IPS-20b (cell line): ENCODE results near the gene SPAG17.
A peak's percentile ranks its signal among the peaks of the same experiment; 100 is the strongest.

Experiments
- H3K27ac ChIP-seq: one replicate; pipeline ENCODE4 v1.5.1; 2013; ENCODE audit warnings: low read length
- H3K27me3 ChIP-seq: 2 replicates; pipeline ENCODE4 v1.6.1; 2013; ENCODE audit warnings: mild to moderate bottlenecking, low read length, inconsistent platforms; ENCODE audit not compliant: insufficient read depth
- H3K36me3 ChIP-seq: 2 replicates; pipeline ENCODE4 v1.6.1; 2013; ENCODE audit warnings: low read depth, mild to moderate bottlenecking, inconsistent platforms, low read length, moderate library complexity; ENCODE audit not compliant: insufficient read depth
- H3K4me1 ChIP-seq: 2 replicates; pipeline ENCODE4 v1.6.1; 2013; ENCODE audit warnings: mild to moderate bottlenecking, control low read depth, inconsistent platforms, low read length, moderate library complexity; ENCODE audit not compliant: insufficient read depth
- H3K4me3 ChIP-seq: 2 replicates; pipeline ENCODE4 v1.5.1; 2013; ENCODE audit warnings: mild to moderate bottlenecking, low read length, inconsistent platforms
- H3K9ac ChIP-seq: 2 replicates; pipeline ENCODE4 v1.6.1; 2013; ENCODE audit warnings: low read depth, mild to moderate bottlenecking, inconsistent platforms, low read length, moderate library complexity
- H3K9me3 ChIP-seq: 2 replicates; pipeline ENCODE4 v1.6.1; 2013; ENCODE audit warnings: mild to moderate bottlenecking, low read depth, low read length, inconsistent platforms; ENCODE audit not compliant: insufficient read depth

The SPAG17 gene

DNA sequence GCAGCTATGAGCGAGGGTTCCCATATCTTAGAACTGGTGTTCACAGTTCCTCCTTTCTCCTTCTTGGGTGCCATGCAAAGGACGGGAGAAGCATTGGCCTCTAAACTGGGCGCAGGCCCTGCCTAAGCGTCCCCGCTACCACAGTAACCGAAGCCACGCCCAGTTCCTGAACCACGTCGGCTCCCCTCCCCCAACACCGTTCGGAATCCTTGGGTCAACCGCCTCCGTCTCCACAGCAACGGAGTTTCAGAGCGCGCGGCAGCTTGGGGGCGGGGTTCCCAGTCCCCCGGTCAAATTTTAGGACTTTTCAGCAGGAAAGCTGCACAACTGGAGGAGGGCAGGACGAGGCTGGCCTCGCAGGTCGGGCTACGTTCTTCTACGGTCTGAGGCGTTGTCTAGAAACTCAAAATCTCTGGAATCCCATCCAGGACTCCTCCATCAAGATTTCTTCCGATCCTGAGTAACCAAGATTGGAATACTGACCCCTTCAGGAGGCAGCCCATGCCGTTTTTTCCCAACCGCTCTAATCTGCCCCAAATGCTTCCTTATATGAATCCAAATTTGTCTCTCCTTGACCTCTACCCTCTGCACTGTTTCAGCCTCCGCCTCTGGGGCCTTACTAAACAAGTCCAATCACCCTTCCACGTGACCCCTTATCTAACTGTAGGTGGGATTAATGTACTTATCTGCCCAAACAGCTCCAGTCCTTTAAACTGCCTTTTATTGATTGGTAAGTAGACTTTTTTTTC is at the start of gene SPAG17:
Gene SPAG17, minus strand, starts transcription at position 145 of the 749 bp plus-strand sequence. Its CDS starts 71 bp downstream, at position 74.
- peak within 1 kb of the TSS; percentile 80 for H3K4me3 ChIP-seq
- peak within 1 kb of the TSS; percentile 70; the same call in 1 of the 2 replicates for H3K9ac ChIP-seq
- no peaks in the 10 kb centered on the region for H3K27me3 ChIP-seq
- no peaks in the 10 kb centered on the region for H3K36me3 ChIP-seq
- peaks cover 26% of the 10 kb centered on the region; the same call in 1 of the 2 replicates for H3K4me1 ChIP-seq
- H3K27ac ChIP-seq, result no peak within 1 kb of the TSS
- no peaks in the 10 kb centered on the region for H3K9me3 ChIP-seq

DNA sequence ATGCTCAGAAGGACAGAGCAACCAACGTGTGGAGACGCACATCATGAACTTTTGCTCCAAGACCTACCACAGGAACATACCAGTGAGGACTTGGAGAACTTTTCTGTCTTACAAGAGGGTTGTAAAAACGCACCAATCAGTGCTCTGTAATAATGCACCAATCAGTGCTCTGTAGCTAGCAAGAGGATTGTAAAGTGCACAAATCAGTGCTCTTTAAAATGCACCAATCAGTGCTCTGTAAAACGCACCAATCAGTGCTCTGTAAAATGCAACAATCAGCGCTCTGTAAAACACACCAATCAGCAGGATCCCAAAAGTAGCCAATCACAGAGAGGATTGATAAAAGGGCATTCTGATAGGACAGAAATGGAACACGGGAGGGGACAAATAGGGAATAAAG is 40.4 kb upstream of the SPAG17 start:
- Histone ChIP-seq H3K9me3 (no peaks in the 10 kb centered on the region), H3K27me3 (no peaks in the 10 kb centered on the region), H3K36me3 (no peaks in the 10 kb centered on the region), H3K4me1 (no peaks in the 10 kb centered on the region), H3K27ac (no peak overlapping the region), H3K4me3 (no peak overlapping the region), H3K9ac (no peak overlapping the region)

DNA sequence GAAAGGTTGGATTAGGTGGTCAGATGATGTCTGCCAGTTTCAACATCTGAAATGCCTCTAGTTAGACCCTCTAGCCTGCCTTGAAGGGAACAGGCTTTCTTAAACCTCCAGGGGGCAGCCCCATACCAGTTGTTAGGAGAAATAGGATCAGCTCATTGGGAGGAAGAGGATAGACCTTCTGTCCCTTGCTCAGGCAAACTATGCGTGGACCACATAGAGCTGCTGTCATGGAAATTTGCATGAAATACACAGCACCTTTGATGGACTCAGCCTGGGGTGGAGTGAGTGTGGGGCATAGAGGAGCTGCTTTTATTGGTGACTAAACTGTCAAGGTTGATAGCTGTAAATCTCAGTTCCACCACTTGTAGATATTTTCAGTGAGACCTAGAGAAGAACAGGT is 38.4 kb upstream of the SPAG17 start:
- H3K27ac ChIP-seq, result no peak overlapping the region
- no peaks in the 10 kb centered on the region for H3K27me3 ChIP-seq
- no peak overlapping the region for H3K9ac ChIP-seq
- no peaks in the 10 kb centered on the region for H3K4me1 ChIP-seq
- H3K36me3 ChIP-seq, result no peaks in the 10 kb centered on the region
- H3K4me3 ChIP-seq, result no peak overlapping the region
- no peaks in the 10 kb centered on the region for H3K9me3 ChIP-seq

DNA sequence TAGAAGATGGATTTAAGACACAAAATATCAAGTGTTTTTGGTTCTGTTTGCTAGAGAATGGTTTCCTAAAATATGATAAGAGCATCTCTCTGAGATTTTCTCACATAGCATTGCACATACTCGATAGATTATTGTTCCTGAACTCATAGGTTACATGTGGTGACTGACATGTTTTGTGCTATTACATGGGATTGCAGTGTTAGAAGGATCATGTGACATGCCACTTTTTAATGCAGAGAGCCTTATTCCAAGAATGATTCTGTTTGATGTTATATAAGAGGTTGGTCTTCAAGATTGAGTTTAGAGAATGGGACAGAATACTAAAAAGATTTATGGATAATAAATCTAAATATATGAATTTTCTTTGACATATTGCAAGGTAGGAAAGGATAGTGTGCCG is 34.4 kb upstream of the SPAG17 start:
- Histone ChIP-seq H3K36me3 (no peaks in the 10 kb centered on the region), H3K9me3 (no peaks in the 10 kb centered on the region), H3K27me3 (no peaks in the 10 kb centered on the region), H3K27ac (no peak overlapping the region), H3K4me1 (no peaks in the 10 kb centered on the region), H3K9ac (no peak overlapping the region), H3K4me3 (no peak overlapping the region)

DNA sequence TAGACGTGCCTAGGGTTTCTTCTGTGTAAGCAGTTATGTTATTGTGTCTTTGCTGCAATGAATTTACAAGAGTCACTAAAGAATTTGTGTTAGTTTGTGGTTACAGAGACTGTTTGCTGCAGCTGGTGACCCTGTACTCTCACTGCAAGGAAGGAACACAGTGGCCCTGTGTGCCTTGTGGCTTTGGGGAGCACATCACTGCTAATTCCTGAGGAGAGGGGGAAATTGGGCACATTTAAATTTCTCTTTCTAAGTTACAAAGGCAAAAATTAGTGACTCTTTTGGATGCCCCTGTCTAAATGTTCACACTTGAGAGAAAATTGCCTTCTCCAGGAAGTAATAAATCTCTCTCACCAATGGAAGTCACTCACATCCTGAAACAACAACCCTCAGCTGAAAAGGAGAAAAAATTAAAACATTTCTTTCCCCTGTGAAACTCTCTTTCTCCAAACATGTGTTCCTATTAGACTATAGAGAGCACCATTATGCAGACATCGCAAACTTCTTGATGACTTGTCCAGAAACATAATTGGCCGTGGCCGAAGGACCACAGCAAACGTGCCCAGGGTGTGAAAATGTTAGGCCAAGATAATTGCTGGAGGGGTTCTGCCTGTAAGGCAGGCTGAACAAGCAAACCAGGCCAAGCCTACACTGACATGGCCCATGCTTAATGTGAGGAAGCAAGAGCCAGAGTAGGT is 32.3 kb upstream of the SPAG17 start:
- Histone ChIP-seq H3K27ac (no peak overlapping the region), H3K9ac (no peak overlapping the region), H3K27me3 (no peaks in the 10 kb centered on the region)

DNA sequence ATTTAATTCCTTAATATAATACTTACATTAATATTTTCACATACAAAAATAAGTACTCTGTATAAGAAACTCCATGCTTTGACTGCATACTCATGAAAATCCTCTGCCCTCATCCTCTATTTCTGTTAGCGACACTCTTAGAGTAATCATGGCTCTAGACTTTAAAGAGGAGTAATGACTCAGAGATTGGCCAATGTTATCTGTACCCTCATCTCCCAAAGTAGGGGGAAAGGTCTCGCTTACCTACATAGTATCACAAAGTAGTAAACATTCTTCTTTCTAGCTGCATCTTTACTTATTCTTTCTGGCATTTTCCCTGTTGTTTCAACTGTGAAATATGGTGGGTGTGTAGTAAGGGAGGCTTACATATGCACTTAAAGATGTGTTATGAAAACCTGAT is 29.8 kb upstream of the SPAG17 start:
- Histone ChIP-seq H3K36me3 (no peaks in the 10 kb centered on the region), H3K27me3 (no peaks in the 10 kb centered on the region), H3K9me3 (no peaks in the 10 kb centered on the region), H3K9ac (no peak overlapping the region), H3K4me3 (no peak overlapping the region), H3K4me1 (no peaks in the 10 kb centered on the region), H3K27ac (no peak overlapping the region)

More for the DNA sequence above, 32.3 kb upstream of the SPAG17 start:
- no peaks in the 10 kb centered on the region for H3K36me3 ChIP-seq
- no peaks in the 10 kb centered on the region for H3K4me1 ChIP-seq
- H3K4me3 ChIP-seq, result no peak overlapping the region
- no peaks in the 10 kb centered on the region for H3K9me3 ChIP-seq

DNA sequence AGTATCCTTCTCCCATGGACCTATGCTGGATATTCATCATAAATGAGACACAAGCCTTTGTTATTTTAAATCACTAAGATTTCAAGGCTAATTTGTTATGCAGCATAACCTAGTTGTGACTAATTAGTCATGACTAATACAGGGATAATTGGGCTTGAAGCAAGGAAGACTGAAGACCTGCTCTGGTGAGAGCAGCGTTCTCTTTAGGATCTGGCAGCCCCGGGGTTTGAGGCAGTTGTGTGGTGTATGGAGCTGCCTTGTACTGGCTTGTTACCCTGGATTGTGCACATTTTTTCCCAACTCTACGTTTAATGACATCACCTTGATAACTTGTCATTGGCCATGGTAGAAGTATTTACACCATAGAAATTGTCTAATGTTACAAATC is 25.7 kb upstream of the SPAG17 start:
- H3K27me3 ChIP-seq, result no peaks in the 10 kb centered on the region
- no peaks in the 10 kb centered on the region for H3K4me1 ChIP-seq
- no peaks in the 10 kb centered on the region for H3K9me3 ChIP-seq
- H3K36me3 ChIP-seq, result no peaks in the 10 kb centered on the region
- H3K9ac ChIP-seq, result no peak overlapping the region
- H3K4me3 ChIP-seq, result no peak overlapping the region
- no peak overlapping the region for H3K27ac ChIP-seq

DNA sequence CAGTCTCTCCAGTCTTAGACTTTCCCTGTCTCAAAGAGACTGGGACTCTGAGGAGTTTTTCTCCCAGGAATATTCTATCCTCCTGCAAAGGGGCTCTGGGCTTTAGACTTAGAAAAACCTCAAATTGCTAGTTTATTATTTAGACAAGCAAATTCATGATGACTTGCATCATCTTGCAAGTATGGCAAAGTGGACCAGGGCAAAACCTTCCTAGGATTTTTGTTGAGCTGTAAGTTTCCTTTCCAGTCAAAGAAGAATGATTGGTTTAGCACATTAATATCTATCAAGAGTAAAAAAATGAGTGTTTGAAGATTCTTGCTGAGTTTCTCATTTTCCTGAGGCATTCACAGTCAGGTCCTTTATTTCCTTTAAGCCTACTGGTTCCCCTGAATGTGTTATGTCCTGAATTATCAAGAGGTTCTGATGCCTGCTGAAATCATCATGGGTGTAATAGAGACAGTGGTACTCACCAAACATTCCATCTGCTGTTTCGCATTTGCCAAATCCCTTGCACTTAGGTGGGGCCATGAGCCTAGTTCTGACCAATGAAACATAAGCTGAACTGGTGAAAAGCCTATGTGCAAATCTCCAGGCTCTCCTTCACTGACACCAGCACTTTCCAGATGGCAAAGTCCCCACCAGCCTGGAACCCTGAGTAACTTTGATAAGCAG is 25.2 kb upstream of the SPAG17 start:
- Histone ChIP-seq H3K4me3 (no peak overlapping the region), H3K27me3 (no peaks in the 10 kb centered on the region), H3K4me1 (no peaks in the 10 kb centered on the region), H3K9ac (no peak overlapping the region), H3K27ac (no peak overlapping the region), H3K9me3 (no peaks in the 10 kb centered on the region), H3K36me3 (no peaks in the 10 kb centered on the region)

DNA sequence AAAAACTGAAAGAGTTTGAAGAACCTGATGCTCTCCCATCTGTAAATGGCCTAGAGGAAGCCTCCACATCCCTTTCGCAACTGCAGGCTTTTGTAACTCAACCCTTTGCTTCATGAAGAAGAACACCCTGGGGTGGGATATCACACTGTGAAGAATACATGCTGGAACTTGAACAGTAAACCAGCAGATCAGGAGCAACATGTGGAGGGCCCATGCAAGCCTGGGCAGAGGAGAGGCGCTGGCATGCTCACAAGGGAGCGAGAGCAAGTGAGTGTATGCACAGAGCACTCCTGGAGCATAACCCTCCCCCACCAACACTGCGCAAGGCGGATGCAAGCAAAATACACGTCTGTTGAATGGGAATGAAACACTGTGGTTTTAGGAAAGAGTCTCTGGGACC is 24.6 kb upstream of the SPAG17 start:
- no peak overlapping the region for H3K4me3 ChIP-seq
- no peaks in the 10 kb centered on the region for H3K27me3 ChIP-seq
- no peak overlapping the region for H3K9ac ChIP-seq
- H3K9me3 ChIP-seq, result no peaks in the 10 kb centered on the region
- H3K27ac ChIP-seq, result no peak overlapping the region
- no peaks in the 10 kb centered on the region for H3K4me1 ChIP-seq
- H3K36me3 ChIP-seq, result no peaks in the 10 kb centered on the region

DNA sequence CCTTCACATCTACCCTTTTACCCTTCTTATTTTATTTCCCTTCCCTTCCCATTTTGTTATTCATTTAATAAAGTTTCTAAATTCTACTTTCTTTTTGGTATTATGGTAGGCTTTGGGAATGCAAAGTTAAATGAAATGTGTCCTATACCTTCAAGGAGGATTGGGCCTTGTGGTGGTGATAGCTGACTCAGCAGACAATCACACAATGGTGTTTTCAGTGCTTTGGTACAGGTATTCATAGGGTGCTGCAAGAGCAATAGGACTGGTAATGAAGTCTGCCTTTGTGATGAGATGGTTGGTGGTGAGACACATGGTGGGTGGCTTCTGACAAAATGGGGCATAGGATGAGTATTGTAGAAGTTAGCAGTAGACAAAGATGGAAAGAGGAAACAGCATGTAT is 21.9 kb upstream of the SPAG17 start:
- H3K36me3 ChIP-seq, result no peaks in the 10 kb centered on the region
- H3K27me3 ChIP-seq, result no peaks in the 10 kb centered on the region
- H3K27ac ChIP-seq, result no peak overlapping the region
- H3K9ac ChIP-seq, result no peak overlapping the region
- H3K4me1 ChIP-seq, result no peaks in the 10 kb centered on the region
- no peaks in the 10 kb centered on the region for H3K9me3 ChIP-seq
- H3K4me3 ChIP-seq, result no peak overlapping the region

DNA sequence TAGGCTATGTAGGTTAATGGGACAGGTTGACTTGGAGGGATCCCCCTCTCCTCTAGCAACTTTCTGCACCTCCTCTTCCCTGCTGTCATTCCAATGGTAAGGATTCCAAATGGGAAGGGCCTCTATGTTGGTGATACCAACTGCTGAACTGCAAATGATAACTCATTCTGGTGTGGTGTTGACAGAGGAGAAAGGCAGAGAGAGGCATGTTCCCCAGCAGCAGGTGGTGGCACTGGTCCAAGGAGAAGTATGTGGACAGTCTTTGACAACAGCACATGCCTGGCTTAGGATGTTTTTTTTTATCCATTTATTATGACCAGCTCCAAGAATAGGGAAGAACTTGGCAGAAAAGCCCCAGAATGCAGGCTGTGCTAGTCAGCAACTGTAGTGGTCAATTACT is 19.6 kb upstream of the SPAG17 start:
- no peaks in the 10 kb centered on the region for H3K9me3 ChIP-seq
- no peaks in the 10 kb centered on the region for H3K27me3 ChIP-seq
- no peak overlapping the region for H3K27ac ChIP-seq
- no peaks in the 10 kb centered on the region for H3K4me1 ChIP-seq
- no peak overlapping the region for H3K4me3 ChIP-seq
- H3K36me3 ChIP-seq, result no peaks in the 10 kb centered on the region
- H3K9ac ChIP-seq, result no peak overlapping the region

DNA sequence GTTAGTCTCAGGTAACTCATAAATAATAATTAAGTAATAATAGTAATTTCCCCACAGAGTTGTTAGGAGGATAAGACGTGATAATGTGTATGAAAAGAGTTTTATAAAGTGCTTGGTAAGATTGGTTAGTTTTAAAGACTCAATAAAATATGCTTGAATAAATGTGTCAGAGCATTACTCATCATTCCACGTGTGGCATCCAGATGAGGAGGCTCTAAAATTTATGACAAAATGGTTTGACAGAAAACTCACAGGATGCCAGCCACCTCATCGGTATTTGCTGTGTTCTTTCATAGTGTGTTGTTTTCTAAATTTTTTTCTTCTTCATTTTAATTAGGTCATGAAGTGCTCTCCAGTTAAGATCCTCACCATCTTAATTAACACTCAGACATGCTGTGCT is 19.1 kb upstream of the SPAG17 start:
- Histone ChIP-seq H3K27me3 (no peaks in the 10 kb centered on the region), H3K9ac (no peak overlapping the region), H3K27ac (no peak overlapping the region)

More for the DNA sequence above, 19.1 kb upstream of the SPAG17 start:
- no peak overlapping the region for H3K4me3 ChIP-seq
- no peaks in the 10 kb centered on the region for H3K4me1 ChIP-seq
- H3K9me3 ChIP-seq, result no peaks in the 10 kb centered on the region
- H3K36me3 ChIP-seq, result no peaks in the 10 kb centered on the region
